T-helper 1 cell treated with Interleukin-12 subunit alpha and Interleukin-12 subunit beta and Interleukin-4 antibody, amounts not matched to agents 30 μg/mL and 1 μg/mL, for 36 hours (primary cell): ENCODE data around the gene SEC24A.
A peak's percentile ranks its signal among the peaks of the same experiment; 100 is the strongest.
"Not testable (repeated sequence)": the region's sequence is repeated elsewhere in the genome, so short reads cannot be mapped to it uniquely, and the experiment has no call there.

Experiments
- H3K27ac Mint-ChIP-seq: one replicate; pipeline ENCODE4 v1.8.0; 2021; ENCODE audit warnings: mild to moderate bottlenecking, mixed read lengths
- H3K27me3 Mint-ChIP-seq: one replicate; pipeline ENCODE4 v1.8.0; 2021; ENCODE audit warnings: low read depth, mixed read lengths
- H3K36me3 Mint-ChIP-seq: one replicate; pipeline ENCODE4 v1.8.0; 2021; ENCODE audit warnings: low read depth, mixed read lengths
- H3K4me1 Mint-ChIP-seq: one replicate; pipeline ENCODE4 v1.8.0; 2021; ENCODE audit warnings: low read depth, mixed read lengths
- H3K4me3 Mint-ChIP-seq: one replicate; pipeline ENCODE4 v1.8.0; 2021; ENCODE audit warnings: mild to moderate bottlenecking, moderate library complexity, mixed read lengths
- H3K9me3 Mint-ChIP-seq: one replicate; pipeline ENCODE4 v1.8.0; 2021; ENCODE audit warnings: mixed read lengths

SEC24A gene

DNA sequence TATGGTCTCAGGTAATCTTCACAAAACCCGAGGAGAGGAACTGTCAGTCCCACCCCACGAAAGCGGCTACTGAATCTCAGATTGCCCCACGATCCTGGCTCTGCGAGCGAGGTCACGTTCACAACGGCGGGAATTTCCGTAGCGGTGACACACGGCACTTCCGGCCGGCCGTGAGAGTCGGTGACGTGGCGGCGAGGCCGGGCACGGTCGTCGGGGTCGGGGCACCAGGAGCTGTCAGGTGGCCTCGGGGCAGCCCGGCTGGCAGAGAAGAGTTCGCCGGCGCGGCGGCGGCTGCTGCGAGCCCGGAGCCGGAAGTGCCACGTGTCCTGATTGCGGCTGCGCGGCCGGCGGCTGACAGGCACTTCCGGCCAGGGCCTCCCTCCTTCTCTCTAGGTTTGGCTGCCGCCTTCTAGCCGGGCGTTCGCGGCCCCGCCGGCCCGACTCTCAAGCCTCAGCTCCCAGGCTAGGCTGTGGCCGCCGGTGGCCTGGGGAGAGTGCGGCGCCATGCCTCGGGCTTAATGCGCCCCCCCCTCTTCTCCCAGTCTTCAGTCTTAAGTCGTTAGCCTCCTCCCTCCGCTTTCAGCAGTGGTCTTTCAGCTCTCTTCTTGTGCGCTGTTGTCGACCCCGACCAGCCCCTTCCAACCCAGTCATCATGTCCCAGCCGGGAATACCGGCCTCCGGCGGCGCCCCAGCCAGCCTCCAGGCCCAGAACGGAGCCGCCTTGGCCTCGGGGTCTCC is at the start of gene SEC24A:
Gene SEC24A (plus strand): TSS at position 361 of the 738 bp plus-strand sequence. CDS start 292 bp downstream, at position 653.
- no peaks in the 10 kb centered on the region for H3K27me3 Mint-ChIP-seq
- H3K4me1 Mint-ChIP-seq, result peaks cover 19% of the 10 kb centered on the region
- peaks cover 6% of the 10 kb centered on the region for H3K36me3 Mint-ChIP-seq
- no peaks in the 10 kb centered on the region for H3K9me3 Mint-ChIP-seq
- peak within 1 kb of the TSS; percentile 98 for H3K27ac Mint-ChIP-seq
- peak within 1 kb of the TSS; percentile 89 for H3K4me3 Mint-ChIP-seq

DNA sequence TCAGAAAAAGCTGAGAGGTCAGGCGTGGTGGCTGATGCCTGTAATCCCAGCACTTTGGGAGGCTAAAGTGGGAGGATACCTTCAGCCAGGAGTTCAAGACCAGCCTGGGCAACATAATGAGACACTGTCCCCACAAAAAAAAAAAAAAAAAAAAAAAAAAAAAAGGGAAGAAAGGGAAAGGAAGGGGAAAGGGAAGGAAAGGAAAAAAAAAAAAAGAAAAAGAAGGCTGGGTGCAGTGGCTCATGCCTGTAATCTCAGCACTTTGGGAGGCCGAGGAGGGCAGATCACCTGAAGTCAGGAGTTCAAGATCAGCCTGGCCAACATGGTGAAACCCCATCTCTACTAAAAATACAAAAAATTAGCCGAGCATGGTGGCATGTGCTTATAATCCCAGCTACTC is 48.8 kb upstream of the SEC24A start:
- not testable (repeated sequence) for H3K27ac Mint-ChIP-seq, H3K27me3 Mint-ChIP-seq, H3K4me3 Mint-ChIP-seq, H3K9me3 Mint-ChIP-seq
- Mint-ChIP-seq H3K4me1 (peaks cover 24% of the 10 kb centered on the region), H3K36me3 (peaks cover 11% of the 10 kb centered on the region)

DNA sequence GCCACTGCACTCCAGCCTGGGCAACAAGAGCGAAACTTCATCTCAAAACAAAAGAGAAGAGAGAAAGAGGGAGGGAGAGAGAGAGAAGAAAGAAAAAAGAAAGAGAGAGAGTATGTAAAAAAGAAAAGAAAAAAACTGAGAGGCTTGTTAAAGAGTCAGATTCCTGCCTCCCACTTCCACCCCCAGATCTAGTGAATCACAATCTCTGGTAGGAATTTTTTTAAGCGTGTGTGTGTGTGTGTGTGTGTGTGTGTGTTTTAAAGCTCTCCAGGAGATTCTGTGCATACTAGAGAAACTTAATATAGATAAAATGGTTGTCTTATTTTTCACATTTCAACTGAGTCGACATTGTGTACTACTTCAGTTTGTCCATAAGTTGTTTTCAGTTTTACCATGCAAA is 48.0 kb upstream of the SEC24A start:
- no peaks in the 10 kb centered on the region for H3K27me3 Mint-ChIP-seq
- peaks cover 23% of the 10 kb centered on the region for H3K4me1 Mint-ChIP-seq
- H3K36me3 Mint-ChIP-seq, result peaks cover 14% of the 10 kb centered on the region
- no peak overlapping the region for H3K27ac Mint-ChIP-seq
- H3K4me3 Mint-ChIP-seq, result no peak overlapping the region
- no peaks in the 10 kb centered on the region for H3K9me3 Mint-ChIP-seq

DNA sequence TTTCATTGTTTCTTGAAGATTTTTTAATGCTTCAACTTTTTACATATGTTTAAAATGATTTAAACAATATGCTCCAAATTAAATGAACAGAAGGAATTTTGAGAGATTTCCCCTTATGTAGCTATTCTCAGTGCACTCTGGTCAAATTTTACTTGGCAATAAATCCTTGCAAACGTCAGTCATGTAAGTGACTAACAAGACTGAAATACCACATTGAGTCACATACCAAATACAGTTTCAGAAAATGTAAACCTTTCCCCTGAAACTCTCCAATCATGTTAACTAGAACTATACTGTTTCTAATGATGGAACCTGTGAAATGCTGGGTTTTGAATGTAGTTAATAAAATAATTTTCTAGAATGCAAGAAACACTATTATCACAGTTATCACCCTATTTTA is 45.5 kb upstream of the SEC24A start:
- Mint-ChIP-seq H3K4me3 (no peak overlapping the region), H3K27me3 (no peaks in the 10 kb centered on the region), H3K27ac (no peak overlapping the region), H3K4me1 (peaks cover 31% of the 10 kb centered on the region), H3K36me3 (peaks cover 28% of the 10 kb centered on the region), H3K9me3 (no peaks in the 10 kb centered on the region)

DNA sequence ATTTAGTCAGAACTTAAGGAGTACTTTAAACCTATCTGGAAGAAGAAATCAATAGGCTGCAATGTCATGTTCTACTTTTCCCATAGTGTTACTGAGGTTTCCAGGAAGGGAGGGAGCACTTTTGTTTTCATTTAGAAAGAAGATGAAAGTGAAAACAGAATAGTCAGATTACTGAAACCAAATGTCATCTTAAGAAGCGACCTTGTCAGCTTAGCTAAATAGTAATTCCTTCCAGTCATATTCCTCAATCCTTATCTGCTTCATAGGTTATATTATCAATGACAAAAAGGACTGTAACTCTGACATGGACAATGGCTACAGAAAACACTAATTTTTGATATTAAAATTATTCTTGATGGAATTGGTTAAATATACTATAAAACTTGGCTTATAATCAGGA is 43.7 kb upstream of the SEC24A start:
- Mint-ChIP-seq H3K27ac (peak overlapping the region; percentile 63), H3K4me3 (peak overlapping the region; percentile 44), H3K4me1 (peaks cover 47% of the 10 kb centered on the region), H3K9me3 (no peaks in the 10 kb centered on the region), H3K27me3 (no peaks in the 10 kb centered on the region), H3K36me3 (peaks cover 42% of the 10 kb centered on the region)

GRCh38 chr5:134606726-134607125 is 41.9 kb upstream of the SEC24A start:
- H3K4me3 Mint-ChIP-seq, result no peak overlapping the region
- H3K27me3 Mint-ChIP-seq, result no peaks in the 10 kb centered on the region
- no peak overlapping the region for H3K27ac Mint-ChIP-seq
- H3K4me1 Mint-ChIP-seq, result peaks cover 50% of the 10 kb centered on the region
- peaks cover 49% of the 10 kb centered on the region for H3K36me3 Mint-ChIP-seq
- H3K9me3 Mint-ChIP-seq, result no peaks in the 10 kb centered on the region

GRCh38 chr5:134608555-134608954 is 40.0 kb upstream of the SEC24A start:
- Mint-ChIP-seq H3K4me1 (peaks cover 44% of the 10 kb centered on the region), H3K36me3 (peaks cover 45% of the 10 kb centered on the region), H3K27me3 (no peaks in the 10 kb centered on the region), H3K9me3 (no peaks in the 10 kb centered on the region), H3K27ac (peak overlapping the region; percentile 95), H3K4me3 (peak overlapping the region; percentile 62)

DNA sequence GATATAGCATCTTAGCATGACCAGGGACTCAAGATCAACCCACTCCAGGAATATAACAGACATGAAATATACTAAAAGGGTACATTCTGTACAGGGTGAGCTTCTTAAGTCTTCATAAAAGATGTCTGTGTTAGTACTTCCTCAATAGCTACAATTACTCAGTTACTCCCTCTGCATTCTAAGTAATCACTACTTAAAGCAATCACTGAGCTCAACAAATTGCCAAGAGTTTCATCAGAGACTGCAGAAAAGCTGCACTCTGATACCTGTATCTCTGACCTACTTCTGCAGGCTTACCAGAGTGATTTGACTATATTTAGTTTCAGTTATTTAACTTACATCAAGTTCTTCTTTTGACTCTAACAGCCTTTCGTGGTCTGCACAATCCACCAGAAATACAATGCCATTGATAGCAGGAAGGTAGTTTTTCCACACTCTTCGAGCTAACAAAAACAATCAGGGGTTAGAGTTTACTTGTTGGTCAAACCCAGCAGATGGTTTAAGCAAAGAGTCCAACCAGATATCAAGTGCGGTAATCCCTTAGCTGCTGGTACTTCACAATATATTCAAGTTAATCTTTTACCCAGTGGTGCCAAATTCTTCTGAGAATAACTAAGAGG is 39.2 kb upstream of the SEC24A start:
- peaks cover 50% of the 10 kb centered on the region for H3K36me3 Mint-ChIP-seq
- H3K4me3 Mint-ChIP-seq, result peak overlapping the region; percentile 62
- H3K27me3 Mint-ChIP-seq, result no peaks in the 10 kb centered on the region
- H3K27ac Mint-ChIP-seq, result peak overlapping the region; percentile 95
- H3K9me3 Mint-ChIP-seq, result no peaks in the 10 kb centered on the region
- peaks cover 43% of the 10 kb centered on the region for H3K4me1 Mint-ChIP-seq

DNA sequence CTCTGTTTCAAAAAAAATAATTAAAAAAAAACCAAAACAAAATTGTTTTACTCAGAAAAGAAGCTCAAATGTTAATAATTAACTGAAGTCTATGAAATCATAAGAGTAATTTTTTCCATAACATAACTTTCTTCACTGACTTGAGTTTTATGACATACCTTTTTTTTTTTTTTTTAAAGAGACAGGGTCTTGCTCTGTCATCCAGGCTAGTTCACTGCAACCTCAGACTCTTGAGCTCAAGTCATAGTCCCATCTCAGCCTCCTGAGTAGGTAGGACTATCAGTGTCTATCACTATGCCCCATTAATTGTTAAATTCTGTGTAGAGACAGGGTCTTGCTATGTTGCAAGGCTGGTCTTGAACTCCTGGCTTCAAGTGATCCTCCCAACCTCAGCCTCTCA is 37.9 kb upstream of the SEC24A start:
- Mint-ChIP-seq H3K4me1 (peaks cover 32% of the 10 kb centered on the region), H3K4me3 (no peak overlapping the region), H3K9me3 (no peaks in the 10 kb centered on the region), H3K27me3 (no peaks in the 10 kb centered on the region), H3K27ac (no peak overlapping the region), H3K36me3 (peaks cover 48% of the 10 kb centered on the region)

DNA sequence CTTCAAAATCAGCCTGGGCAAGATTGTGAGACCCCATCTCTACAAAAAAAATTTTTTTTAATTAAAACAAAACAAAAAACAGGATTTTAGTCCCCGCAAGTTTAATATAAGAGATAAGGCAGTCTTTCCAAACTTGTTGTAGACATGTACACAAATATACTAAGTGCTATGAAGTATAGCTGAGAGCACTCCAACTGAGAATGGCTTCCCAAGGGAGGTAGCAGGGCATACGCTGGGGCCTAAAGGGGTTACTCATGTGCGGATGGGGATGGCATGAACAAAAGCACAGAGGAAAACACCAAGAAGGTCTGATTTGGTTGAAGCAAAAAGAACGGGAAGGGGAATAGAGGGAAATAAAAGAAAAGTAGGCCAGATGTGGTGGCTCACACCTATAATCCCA is 37.1 kb upstream of the SEC24A start:
- Mint-ChIP-seq H3K27me3 (no peaks in the 10 kb centered on the region), H3K4me1 (peaks cover 29% of the 10 kb centered on the region), H3K27ac (no peak overlapping the region)

DNA sequence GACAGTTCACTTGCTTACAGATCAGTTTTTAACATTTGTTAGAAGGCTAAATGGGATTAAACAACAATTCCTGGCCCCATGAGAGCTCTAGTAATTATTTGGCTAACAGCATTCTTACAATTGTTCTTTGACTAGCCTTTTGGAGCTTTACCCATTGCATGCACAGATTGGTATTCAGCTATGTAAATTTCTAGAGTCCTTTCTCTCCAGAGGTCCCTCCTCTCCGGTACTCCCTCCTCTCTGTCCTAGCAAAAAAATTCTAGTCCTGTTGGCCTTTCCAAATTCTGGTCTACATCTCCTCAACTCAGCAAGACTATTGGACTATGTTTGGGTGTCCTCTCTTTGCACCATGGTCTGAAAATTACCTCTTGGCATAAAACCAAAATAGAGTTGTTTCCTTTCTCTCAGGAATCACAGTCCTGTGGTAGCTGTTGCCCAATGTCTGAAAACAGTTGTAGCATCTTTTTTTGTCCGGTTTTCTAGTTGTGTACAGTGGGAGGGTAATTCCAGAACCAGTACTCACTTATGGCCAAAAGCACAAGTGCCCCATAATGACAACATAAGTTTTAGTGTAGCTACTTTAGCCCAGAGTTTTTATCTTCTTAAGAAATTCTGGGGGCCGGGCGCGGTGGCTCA is 34.0 kb upstream of the SEC24A start:
- H3K36me3 Mint-ChIP-seq, result peaks cover 35% of the 10 kb centered on the region
- H3K4me1 Mint-ChIP-seq, result peaks cover 9% of the 10 kb centered on the region
- H3K27ac Mint-ChIP-seq, result peak overlapping the region; percentile 28

More for the DNA sequence above, 37.1 kb upstream of the SEC24A start:
- no peaks in the 10 kb centered on the region for H3K9me3 Mint-ChIP-seq
- no peak overlapping the region for H3K4me3 Mint-ChIP-seq
- peaks cover 45% of the 10 kb centered on the region for H3K36me3 Mint-ChIP-seq

GRCh38 chr5:134620634-134621033 is 28.0 kb upstream of the SEC24A start:
- Mint-ChIP-seq H3K4me1 (peaks cover 7% of the 10 kb centered on the region), H3K9me3 (no peaks in the 10 kb centered on the region), H3K36me3 (peaks cover 33% of the 10 kb centered on the region), H3K27me3 (no peaks in the 10 kb centered on the region), H3K27ac (no peak overlapping the region), H3K4me3 (no peak overlapping the region)

More for the DNA sequence above, 34.0 kb upstream of the SEC24A start:
- Mint-ChIP-seq H3K4me3 (no peak overlapping the region), H3K27me3 (no peaks in the 10 kb centered on the region), H3K9me3 (no peaks in the 10 kb centered on the region)

DNA sequence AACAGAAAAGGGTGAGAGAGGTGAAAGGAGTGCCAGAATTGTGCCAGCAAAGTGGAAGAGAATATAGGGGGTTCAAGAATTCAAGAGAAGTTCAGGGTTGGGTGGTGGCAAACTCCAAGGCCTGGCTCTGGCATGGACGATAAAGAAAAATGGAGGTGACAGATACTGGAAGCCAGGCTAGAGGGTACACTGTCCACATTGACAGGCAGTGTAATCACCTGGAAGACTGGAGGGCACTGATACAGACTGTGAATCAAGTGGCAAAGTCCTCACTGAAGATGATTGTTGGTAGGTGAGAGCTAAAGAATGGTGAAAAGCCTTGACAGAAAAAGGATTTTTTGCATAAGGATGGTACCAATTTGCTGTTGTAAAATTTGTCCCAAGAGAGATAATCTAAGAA is 23.0 kb upstream of the SEC24A start:
- Mint-ChIP-seq H3K4me3 (no peak overlapping the region), H3K27ac (no peak overlapping the region), H3K27me3 (no peaks in the 10 kb centered on the region), H3K36me3 (peaks cover 16% of the 10 kb centered on the region), H3K4me1 (peaks cover 11% of the 10 kb centered on the region), H3K9me3 (no peaks in the 10 kb centered on the region)

- no peak overlapping the region for H3K27ac Mint-ChIP-seq
- no peaks in the 10 kb centered on the region for H3K9me3 Mint-ChIP-seq
- no peaks in the 10 kb centered on the region for H3K27me3 Mint-ChIP-seq
- peaks cover 16% of the 10 kb centered on the region for H3K4me1 Mint-ChIP-seq
- no peak overlapping the region for H3K4me3 Mint-ChIP-seq
- H3K36me3 Mint-ChIP-seq, result peaks cover 16% of the 10 kb centered on the region
Observed at GRCh38 chr5:134626369-134627014, 22.1 kb upstream of the SEC24A start.
